GM12878 (cell line): ENCODE results near the gene KLRD1. TPM values are rescaled to one million over a fixed set of nuclear protein-coding genes. Genes with fewer than 3 reads are reported as not detected.
"Not testable (repeated sequence)": the region's sequence is repeated elsewhere in the genome, so short reads cannot be mapped to it uniquely, and the experiment has no call there.

Experiments used
- ATAC-seq: fragments of 200-7000 bp; cut with Tn5 transposase; 3 replicates; pipeline ENCODE4 v1.9.1; 2020; ENCODE audit warnings: mild to moderate bottlenecking, moderate library complexity
- BruUV-seq: library from RNA; stranded (reverse); fragments of 400-500 nt; replicated peaks from 2 replicates; lab custom pipeline; 2021; lab: Mats Ljungman, UMichigan
- CTCF ChIA-PET: fragments of 300-600 bp; sonication (Branson Sonifier 250); formaldehyde crosslinking; extraction: SDS; loops from one replicate; lab custom pipeline; 2021; ENCODE audit warnings: inconsistent platforms; lab: Yijun Ruan, JAX
- POLR2A ChIA-PET: fragments of 350-600 bp; formaldehyde crosslinking; extraction: SDS; loops from one replicate; lab custom pipeline; 2021; ENCODE audit warnings: inconsistent platforms; lab: Charles Lee
- RAD21 ChIA-PET: fragments of 300-600 bp; sonication (Branson Sonifier 250); formaldehyde crosslinking; loops from one replicate; lab custom pipeline; 2023; ENCODE audit warnings: antibody characterized with exemption; ENCODE audit not compliant: unreplicated experiment; lab: Charles Lee
- SMC1A ChIA-PET: fragments of 300-600 bp; sonication (Branson Sonifier 250); formaldehyde crosslinking; loops from one replicate; lab custom pipeline; 2023; ENCODE audit not compliant: unreplicated experiment, uncharacterized antibody; lab: Charles Lee
- DNase-seq: peaks from one replicate; pipeline ENCODE4 v3.0.0-alpha.2; 2011; ENCODE audit warnings: low read depth, low spot score
- FAIRE-seq: peaks from 3 replicates; lab custom pipeline; 2011; peaks lifted over from hg19 to GRCh38; lab: Jason Lieb, UNC
- H2AFZ ChIP-seq: 2 replicates; pipeline ENCODE4 v1.6.0; 2011; ENCODE audit warnings: low read depth, low read length, control low read depth; ENCODE audit not compliant: control insufficient read depth
- H3K27ac ChIP-seq: 2 replicates; pipeline ENCODE4 v1.5.1; 2011; ENCODE audit warnings: control low read depth; ENCODE audit not compliant: control insufficient read depth, insufficient read depth
- H3K27me3 ChIP-seq, 2 experiments: replicated peaks in 1 of 2; 2 replicates each; pipeline versions ENCODE4 v1.6.0 to v1.6.1; 2011; ENCODE audit warnings: low read length in 1 of 2; ENCODE audit not compliant: control insufficient read depth in 2 of 2, insufficient read depth in 2 of 2
- H3K36me3 ChIP-seq, 2 experiments: 2 replicates each; pipeline ENCODE4 v1.5.1; 2011; ENCODE audit warnings: low read length in 1 of 2; ENCODE audit not compliant: control insufficient read depth in 2 of 2, insufficient read depth in 2 of 2
- H3K4me1 ChIP-seq: 2 replicates; pipeline ENCODE4 v1.6.1; 2011; ENCODE audit warnings: mild to moderate bottlenecking, low read length, moderate library complexity, mixed read lengths; ENCODE audit not compliant: control insufficient read depth, insufficient read depth
- H3K4me2 ChIP-seq: 2 replicates; pipeline ENCODE4 v1.6.0; 2011; ENCODE audit warnings: control low read depth; ENCODE audit not compliant: control insufficient read depth, insufficient read depth
- H3K4me3 ChIP-seq: fragments of 200-600 bp; sonication (generic); 2 replicates; pipeline ENCODE4 v1.5.1; 2016
- H3K79me2 ChIP-seq: 2 replicates; pipeline ENCODE4 v1.6.0; 2011; ENCODE audit warnings: low read length; ENCODE audit not compliant: control insufficient read depth, insufficient read depth
- H3K9ac ChIP-seq: 2 replicates; pipeline ENCODE4 v1.8.0; 2011; ENCODE audit warnings: low read length, control low read depth, mixed read lengths; ENCODE audit not compliant: control insufficient read depth, insufficient read depth
- H3K9me3 ChIP-seq: replicated peaks from 3 replicates; pipeline ENCODE4 v1.5.1; 2011; ENCODE audit warnings: mild to moderate bottlenecking, low read length; ENCODE audit not compliant: control insufficient read depth, insufficient read depth
- H4K20me1 ChIP-seq: 2 replicates; pipeline ENCODE4 v1.6.0; 2011; ENCODE audit not compliant: control insufficient read depth, insufficient read depth
- BHLHE40 ChIP-seq, 2 experiments: fragments of 450-650 bp in 1 of 2; IDR thresholded peaks; 2 replicates each; pipeline ENCODE4 v1.6.1; 2011 to 2017; ENCODE audit warnings: low read depth in 2 of 2, borderline replicate concordance in 1 of 2, improper control_type of control experiment in 1 of 2, low read length in 1 of 2, mild to moderate bottlenecking in 1 of 2
- ESRRA ChIP-seq: IDR thresholded peaks from 2 replicates; pipeline ENCODE4 v1.6.1; 2012; ENCODE audit warnings: mild to moderate bottlenecking, low read length, improper control_type of control experiment
- FOXK2 ChIP-seq: fragments of 450-650 bp; IDR thresholded peaks from 2 replicates; pipeline ENCODE4 v1.6.1; 2017; ENCODE audit warnings: mild to moderate bottlenecking, moderate library complexity
- JUND ChIP-seq: IDR thresholded peaks from 2 replicates; pipeline ENCODE4 v1.6.1; 2012; ENCODE audit warnings: low read depth, mild to moderate bottlenecking, low read length, improper control_type of control experiment, moderate library complexity
- MTA2 ChIP-seq: fragments of 450-650 bp; IDR thresholded peaks from 2 replicates; pipeline ENCODE4 v1.6.1; 2016; ENCODE audit warnings: low read depth, mild to moderate bottlenecking, moderate library complexity
- MXI1 ChIP-seq: fragments of 150-350 bp; IDR thresholded peaks from 2 replicates; pipeline ENCODE4 v1.6.1; 2011; ENCODE audit warnings: low read depth, mild to moderate bottlenecking, inconsistent platforms, low read length, improper control_type of control experiment
- PAX5 ChIP-seq: IDR thresholded peaks from 2 replicates; pipeline ENCODE4 v1.6.1; 2011; ENCODE audit warnings: low read depth, low read length, borderline replicate concordance
- PKNOX1 ChIP-seq: fragments of 450-650 bp; IDR thresholded peaks from 2 replicates; pipeline ENCODE4 v1.6.1; 2016; ENCODE audit warnings: mild to moderate bottlenecking
- POU2F2 ChIP-seq: IDR thresholded peaks from 3 replicates; pipeline ENCODE4 v1.6.1; 2011; ENCODE audit warnings: low read depth, mild to moderate bottlenecking, low read length, borderline replicate concordance
- SIN3A ChIP-seq: IDR thresholded peaks from 2 replicates; pipeline ENCODE4 v1.6.1; 2012; ENCODE audit warnings: low read depth, low read length, improper control_type of control experiment
- TARDBP ChIP-seq: IDR thresholded peaks from 2 replicates; pipeline ENCODE4 v1.6.1; 2016; ENCODE audit warnings: borderline replicate concordance
- TCF12 ChIP-seq: IDR thresholded peaks from 2 replicates; pipeline ENCODE4 v1.6.1; 2011; ENCODE audit warnings: low read depth, mild to moderate bottlenecking, low read length
- ZBTB11 ChIP-seq: fragments of 450-650 bp; formaldehyde crosslinking; IDR thresholded peaks from 2 replicates; pipeline ENCODE4 v1.5.0; 2022; ENCODE audit warnings: mild to moderate bottlenecking, missing genetic modification characterization
- ZNF207 ChIP-seq: fragments of 450-650 bp; IDR thresholded peaks from 2 replicates; pipeline ENCODE4 v1.6.1; 2014; ENCODE audit warnings: antibody characterized with exemption, mild to moderate bottlenecking, borderline replicate concordance
- ZNF274 ChIP-seq: IDR thresholded peaks from one replicate; pipeline ENCODE4 v1.8.0; 2011; ENCODE audit not compliant: insufficient read length, insufficient read depth
- WGBS: methylation state at CpG from one replicate; pipeline ENCODE4 v1.1.6; 2016; ENCODE audit warnings: low lambda C conversion rate; ENCODE audit not compliant: insufficient replicate concordance, insufficient coverage; ENCODE audit errors: missing lambda C conversion rate; 5-methylcytosine and 5-hydroxymethylcytosine counted together
- in situ Hi-C: fragments of 300-500 bp; cut with MboI; formaldehyde crosslinking; loops from 9 replicates; pipeline ENCODE4 v1.14.3; 2018; ENCODE audit warnings: mixed read lengths
- intact Hi-C: fragments of 100-400 bp; cut with micrococcal nuclease; formaldehyde crosslinking; loops from one replicate; pipeline ENCODE4 v1.14.2; 2022; ENCODE audit not compliant: unreplicated experiment
- polyA plus RNA-seq, 11 experiments: library from polyadenylated mRNA; depleted of rRNA in 4 of 11; unstranded in 6 of 11; stranded (reverse) in 5 of 11; fragments of >200 nt; fragmentation: Nextera tagmentation in 4 of 11; fragmentation: Illumina TruSeq in 1 of 11; extraction: Ambion mirVana in 4 of 11; extraction: Trizol in 1 of 11; gene quantifications; 1 replicate in 1 of 11; 2 replicates in 10 of 11; pipeline versions ENCODE4 v1.2.1 to v1.2.3, GENCODE V29; 2011 to 2016; ENCODE audit warnings: inconsistent platforms in 2 of 11, missing spikeins in 2 of 11, low read depth in 1 of 11
- total RNA-seq, 4 experiments: library from RNA; depleted of rRNA in 3 of 4; stranded (reverse); fragments of >200 nt in 3 of 4; fragmentation: Illumina TruSeq in 1 of 4; extraction: Trizol in 1 of 4; gene quantifications; 2 replicates each; pipeline versions ENCODE4 v1.2.1 to v1.2.3, GENCODE V29; 2013 to 2021

Gene KLRD1
- total and polyA plus RNA-seq, 10 of the 15 experiments (the other 5 are each of a cell fraction or from before 2014, with no cell fraction given), result under 0.01 to 0.50 (median 0.13) TPM; not detected in 4

- H3K27me3 ChIP-seq, H3K36me3 ChIP-seq, H4K20me1 ChIP-seq, H3K4me2 ChIP-seq, H3K4me1 ChIP-seq, CTCF ChIA-PET, H3K27ac ChIP-seq, H3K4me3 ChIP-seq, H2AFZ ChIP-seq, in situ Hi-C loops, FAIRE-seq, RAD21 ChIA-PET, DNase-seq, H3K9ac ChIP-seq, H3K79me2 ChIP-seq, ATAC-seq, H3K9me3 ChIP-seq, BruUV-seq, POLR2A ChIA-PET: not testable (repeated sequence)
- intact Hi-C loops, result loop anchor here (1.0 kb wide), 1 partner anchor 31 kb away; no protein-coding TSS in a partner anchor
- 17% methylated on average over 3 of the region's 3 CpGs for WGBS
- SMC1A ChIA-PET, result interaction anchor here (1.1 kb wide), 1 partner anchor 15 kb away, joined by 3 read pairs; no protein-coding TSS in a partner anchor
Observed at GRCh38 chr12:10351457-10351856, 43.8 kb downstream of the KLRD1 start.

GRCh38 chr12:10354071-10354470 lies 46.4 kb downstream of the KLRD1 start:
- H3K36me3 ChIP-seq, result no peaks in the 10 kb centered on the region
- H3K9me3 ChIP-seq, result no peaks in the 10 kb centered on the region; the same call in 2 of the 3 replicates
- ChIA-PET SMC1A (no interaction called here), POLR2A (no interaction called here), CTCF (no interaction called here), RAD21 (no interaction called here)
- H3K4me1 ChIP-seq, result no peaks in the 10 kb centered on the region
- no peak for FAIRE-seq
- H3K27me3 ChIP-seq, result no peaks in the 10 kb centered on the region
- no peak for ATAC-seq
- intact Hi-C loops (no loop called here), in situ Hi-C loops (no loop called here)
- DNase-seq, result no peak
- no peaks in the 10 kb centered on the region for H4K20me1 ChIP-seq
- no peak overlapping the region for H2AFZ ChIP-seq
- H3K9ac ChIP-seq, result no peak overlapping the region
- H3K4me3 ChIP-seq, result no peak overlapping the region
- BruUV-seq, result no TSS peak
- no peak overlapping the region for H3K27ac ChIP-seq
- no peak overlapping the region for H3K4me2 ChIP-seq
- no peaks in the 10 kb centered on the region for H3K79me2 ChIP-seq
- 62% methylated on average over 3 of the region's 4 CpGs for WGBS
- TF ChIP-seq JUND (no peak), PAX5 (no peak), ZNF274 (no peak), SIN3A (no peak), POU2F2 (no peak), ESRRA (no peak), FOXK2 (no peak), ZBTB11 (no peak), PKNOX1 (no peak), BHLHE40 (IDR thresholded peaks at IDR 0.05; ENCODE audit: borderline replicate concordance in 1 of 2, low read depth in 2 of 2, low read length in 1 of 2) (no peak), MXI1 (no peak), TARDBP (no peak), TCF12 (no peak), MTA2 (no peak), ZNF207 (no peak)
